HG02885 (cell line): Measurements from ENCODE around the gene RIPOR1.
A peak's percentile ranks its signal among the peaks of the same experiment; 100 is the strongest.
"Not testable (repeated sequence)": the region's sequence is repeated elsewhere in the genome, so short reads cannot be mapped to it uniquely, and the experiment has no call there.

Experiments
- ATAC-seq: cut with Tn5 transposase; IDR thresholded peaks from one replicate; pipeline ENCODE4 v1.9.1; 2021; ENCODE audit warnings: mild to moderate bottlenecking; ENCODE audit not compliant: unreplicated experiment, poor library complexity

The RIPOR1 gene

DNA sequence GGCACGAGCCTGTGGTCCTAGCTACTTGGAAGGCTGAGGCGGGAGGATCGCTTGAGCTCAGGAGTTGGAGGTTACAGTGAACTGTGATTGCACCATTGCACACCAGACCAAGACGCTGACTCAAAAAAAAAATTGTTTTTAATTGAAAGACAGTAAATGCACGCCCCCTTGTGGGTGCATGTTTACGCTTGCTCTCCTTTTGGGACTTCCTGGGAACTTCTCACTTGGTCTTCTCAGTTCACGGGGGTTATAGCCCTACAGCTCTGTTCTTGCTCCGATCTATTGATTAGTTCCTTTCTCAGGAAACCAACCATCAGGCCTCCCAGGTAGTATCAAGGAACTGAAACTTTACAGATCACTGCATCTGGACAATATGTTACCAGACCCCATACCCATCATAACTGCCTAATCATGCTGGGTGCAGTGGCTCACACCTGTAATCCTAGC lies 14.2 kb upstream of the RIPOR1 start:
- ATAC-seq, result peak; percentile 41

DNA sequence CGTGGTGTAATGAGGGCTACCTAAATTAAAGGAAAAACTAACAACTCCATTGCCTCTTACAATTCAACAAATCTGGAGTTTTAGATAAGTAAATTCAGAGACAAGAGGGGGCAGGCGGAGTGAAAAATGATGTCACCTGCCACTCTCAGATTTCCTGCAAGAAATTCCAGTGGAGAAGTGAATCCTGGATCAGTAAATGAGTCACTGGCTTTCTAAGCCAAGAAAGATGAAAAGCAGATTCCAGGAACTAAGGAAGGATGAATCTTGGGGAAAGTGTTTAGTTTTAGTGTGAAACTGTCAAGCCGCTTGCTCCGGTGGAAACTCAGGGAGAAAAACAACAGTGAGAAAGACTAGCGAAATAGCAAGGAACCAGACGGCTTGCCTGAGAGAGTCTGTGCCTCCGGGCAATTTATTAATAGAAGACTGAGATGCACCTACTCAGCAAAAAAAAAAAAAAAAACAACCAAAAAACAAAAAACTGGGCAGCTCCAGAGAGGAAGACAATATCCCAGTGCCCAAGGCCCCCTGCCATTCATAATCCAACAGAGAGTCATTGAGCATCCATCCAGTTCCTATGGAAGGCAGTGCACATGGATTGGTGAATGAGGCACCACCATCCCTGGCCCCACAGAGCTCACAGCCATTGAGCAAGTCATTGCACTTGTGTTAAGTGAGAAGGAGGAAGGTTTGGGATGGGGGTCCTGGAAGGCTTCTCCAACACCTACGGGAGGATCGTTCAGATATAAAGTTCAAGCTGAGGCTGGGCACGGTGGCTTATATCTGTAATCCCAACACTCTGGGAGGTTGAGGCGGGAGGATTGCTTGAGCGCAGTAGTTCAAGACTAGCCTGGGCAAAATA lies 12.1 kb upstream of the RIPOR1 start:
- no peak for ATAC-seq

DNA sequence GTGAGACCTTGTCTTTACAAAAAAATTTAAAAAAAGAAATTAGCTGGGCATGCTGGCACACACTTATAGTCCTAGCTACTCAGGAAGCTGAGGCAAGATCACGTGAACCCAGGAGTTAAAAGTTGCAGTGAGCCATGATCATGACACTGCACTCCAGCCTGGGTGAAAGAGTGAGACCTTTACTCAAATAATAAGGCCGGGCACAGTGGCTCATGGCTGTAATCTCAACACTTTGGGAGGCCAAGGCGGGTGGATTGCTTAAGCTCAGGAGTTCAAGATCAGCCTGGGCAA lies 11.5 kb upstream of the RIPOR1 start:
- ATAC-seq, result no peak

DNA sequence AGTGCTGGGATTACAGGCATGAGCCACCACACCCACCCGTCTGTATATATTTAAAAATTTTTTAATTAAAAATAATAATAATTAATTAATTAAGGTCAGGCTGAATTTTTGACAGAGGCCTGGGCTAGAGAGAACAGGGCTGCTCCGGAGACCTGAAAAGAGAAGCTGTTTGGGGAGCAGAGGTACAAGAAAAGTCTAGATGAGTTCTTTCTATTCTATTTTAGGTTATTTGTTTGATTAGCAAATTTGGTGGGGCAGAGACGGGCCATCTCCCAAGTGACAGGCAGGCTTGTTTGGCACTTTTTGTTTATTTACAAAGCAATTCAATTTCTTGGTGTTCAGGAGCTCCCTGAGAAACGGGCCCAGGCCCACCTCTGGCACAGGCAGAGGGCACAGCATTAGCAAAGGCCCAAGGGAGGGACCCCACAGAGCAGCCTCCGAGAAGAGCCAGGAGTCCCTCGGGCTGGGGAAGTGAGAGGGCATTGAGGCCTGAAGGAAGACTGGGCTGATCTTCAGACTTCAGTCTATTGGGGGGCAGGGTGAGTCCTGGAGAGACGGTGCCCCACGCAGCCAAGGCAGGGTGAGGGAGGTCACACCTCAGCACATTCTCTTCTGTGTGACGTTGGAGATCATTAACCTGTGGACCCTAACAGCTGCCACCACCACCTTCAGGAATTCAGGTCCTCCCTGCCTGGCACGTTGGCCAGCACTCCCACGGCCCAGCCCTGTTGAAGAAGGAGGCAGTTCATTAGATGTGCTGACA lies 10.8 kb upstream of the RIPOR1 start:
- ATAC-seq, result peak; percentile 50

DNA sequence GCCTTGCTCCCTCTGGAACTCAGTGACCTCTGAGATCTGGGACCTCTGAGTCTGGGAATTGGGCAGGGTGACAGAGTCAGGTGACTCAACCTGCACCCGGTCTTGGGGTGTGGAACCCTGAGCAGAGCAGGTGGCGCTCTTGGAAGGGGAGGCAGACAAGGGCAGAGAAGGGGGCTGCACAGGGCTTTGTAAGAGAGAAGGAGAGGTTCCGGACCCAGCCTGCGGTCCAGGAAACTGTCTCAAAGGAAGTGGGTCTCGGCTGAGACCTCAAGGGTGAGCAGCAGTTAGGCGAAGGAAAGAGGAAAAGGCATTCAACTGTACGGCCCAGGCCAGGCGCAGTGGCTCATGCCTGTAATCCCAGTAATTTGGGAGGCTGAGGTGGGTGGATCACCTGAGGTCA lies 10.0 kb upstream of the RIPOR1 start:
- no peak for ATAC-seq

DNA sequence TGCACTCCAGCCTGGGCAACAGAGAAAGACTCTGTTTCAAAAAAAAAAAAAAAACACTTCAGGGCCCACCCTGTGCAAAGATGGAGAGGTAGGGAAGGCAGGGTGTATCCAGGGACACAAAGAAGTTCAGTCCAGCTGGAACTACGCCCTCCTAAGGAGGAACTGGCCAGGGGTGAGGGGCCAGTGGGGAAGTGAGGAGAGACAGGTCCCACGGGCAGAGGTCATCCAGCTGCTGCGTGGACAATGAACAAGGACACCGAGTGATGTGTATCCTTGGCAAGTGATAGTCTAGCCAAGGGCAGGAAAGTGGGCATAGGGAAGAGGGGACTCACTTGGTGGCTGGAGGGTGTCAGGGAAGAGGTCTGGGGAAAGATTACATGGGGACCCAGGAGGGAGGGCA lies 9.4 kb upstream of the RIPOR1 start:
- no peak for ATAC-seq

DNA sequence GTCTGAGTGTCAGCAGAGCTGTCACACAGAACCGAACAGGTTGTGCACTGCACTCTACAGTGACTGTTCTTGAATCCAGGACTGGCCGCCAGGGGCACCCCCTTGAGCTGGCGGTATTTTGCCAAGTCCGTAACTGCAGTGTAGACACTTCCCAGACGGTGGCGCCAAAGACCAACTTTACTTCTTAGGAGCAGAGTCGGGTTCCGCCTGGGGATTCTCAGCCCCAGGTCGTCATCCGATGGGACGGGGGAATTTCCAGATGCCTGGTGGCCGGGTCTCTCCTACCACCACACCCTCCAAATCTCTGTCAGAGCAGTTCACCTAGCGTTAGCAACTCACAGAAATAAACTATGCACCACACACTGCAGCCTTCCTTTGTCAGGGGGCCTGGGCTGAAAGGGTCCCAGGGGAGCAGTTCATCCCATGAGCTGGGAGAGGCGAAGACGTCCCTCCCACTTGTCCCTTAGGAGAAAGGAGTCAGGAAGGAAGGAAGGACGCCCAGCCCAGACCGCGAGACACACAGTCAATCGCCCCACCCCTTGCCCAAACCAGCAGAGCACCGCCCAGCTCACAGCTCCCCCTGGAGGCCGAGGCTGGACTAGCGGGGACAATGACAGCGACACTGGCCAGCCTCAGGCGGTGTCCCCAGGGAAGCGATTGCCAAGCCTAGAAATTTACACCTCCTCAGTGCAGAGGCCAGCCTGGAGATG lies 7.4 kb upstream of the RIPOR1 start:
- ATAC-seq, result peak; percentile 73

DNA sequence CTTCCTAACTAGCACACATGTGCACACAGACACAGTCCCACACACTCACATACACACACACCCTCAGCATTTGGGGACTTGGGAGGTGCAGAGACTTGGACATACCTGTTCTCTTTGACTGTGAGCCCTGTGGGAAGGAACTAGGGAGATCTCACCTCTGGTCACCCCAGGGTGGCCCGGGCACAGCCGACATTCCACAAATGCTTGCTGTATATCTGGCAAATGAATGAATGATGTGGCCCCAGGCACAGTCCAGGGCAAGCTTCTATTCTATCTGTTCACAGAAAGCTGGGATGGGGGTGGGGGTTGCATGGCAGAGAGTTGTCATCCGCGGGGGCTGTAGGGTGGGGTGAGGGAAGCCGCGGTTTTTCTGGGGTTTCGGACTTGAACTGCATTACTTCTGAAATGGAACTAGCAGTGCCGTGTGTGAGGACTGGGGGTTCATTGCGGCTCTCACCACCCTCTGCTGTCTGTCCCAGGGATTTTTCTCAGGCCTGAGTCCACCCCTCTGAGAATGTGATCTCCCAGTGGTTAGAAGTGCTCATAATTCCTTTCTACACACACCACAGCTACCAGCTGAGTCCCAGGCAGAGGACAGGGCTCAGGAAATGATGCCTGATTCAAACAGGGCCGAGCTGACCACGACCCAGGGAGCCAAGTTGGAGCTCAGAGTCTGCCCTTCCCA lies 3.3 kb upstream of the RIPOR1 start:
- ATAC-seq, result no peak

DNA sequence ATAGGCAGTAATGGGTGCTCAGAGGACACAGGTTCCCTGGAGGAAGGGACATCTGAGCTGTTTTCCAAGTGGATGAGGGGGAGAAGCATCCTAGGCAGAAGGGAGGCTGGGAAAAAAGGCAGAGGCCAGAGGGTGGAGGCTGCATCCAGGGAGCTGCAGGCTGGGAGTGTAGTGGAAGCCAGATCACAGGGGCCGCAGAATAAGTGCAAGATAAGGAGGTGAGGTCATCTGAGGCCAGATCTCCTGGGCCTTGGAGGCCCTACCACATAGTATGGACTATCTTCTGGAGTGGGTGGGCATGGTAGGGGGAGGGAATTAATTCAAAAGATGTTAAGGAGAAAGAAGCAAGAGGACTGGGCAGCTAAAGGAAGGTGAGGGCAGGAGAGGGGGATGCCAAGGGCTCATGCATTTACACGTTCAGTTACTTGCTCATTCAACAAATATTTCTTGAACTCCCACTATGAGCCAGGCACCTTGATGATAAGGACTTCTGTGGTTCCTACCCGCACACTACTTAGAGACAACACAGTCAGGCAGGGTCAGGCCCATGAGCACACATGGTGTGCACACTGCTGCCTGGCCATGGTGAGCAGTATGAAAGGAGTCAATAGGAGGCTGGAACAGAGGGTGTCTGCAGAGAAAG lies 2.4 kb upstream of the RIPOR1 start:
- ATAC-seq, result no peak

DNA sequence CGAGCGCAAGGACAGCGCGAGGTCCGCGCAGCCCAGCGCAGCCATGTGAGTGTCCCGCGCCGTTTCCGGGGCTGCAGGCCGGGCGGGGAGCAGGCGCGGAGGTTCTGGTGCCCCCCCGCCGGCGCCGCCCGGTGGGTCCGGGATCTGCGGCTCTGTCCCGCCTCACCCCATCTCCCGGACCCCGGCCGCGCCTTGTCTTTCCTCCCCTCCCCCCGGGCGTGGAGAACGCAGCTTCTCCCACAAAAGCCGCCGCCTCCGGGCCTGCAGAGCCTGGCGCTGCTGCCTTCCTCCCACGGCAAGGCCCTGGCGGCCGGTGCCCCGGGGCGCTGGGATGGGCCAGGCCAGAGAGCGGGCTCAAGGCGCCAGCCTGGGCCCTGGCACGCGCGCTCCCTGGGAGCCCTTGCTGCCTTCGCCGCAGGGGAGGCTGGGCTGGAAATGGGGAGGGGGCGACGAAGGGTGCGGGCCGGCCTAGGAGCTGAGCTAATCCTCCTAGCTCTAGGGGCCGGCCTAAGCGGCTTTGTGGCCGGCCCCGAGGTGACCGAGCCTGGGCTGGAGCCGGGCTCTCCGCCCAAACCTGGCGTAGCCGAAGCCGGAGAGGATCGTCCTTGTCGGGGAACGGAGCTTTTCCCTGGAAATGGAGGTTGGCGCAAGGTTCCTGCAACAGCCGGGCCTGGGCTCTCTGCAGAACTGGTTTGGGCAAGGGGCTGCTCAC lies 397 bp downstream of the RIPOR1 start:
- ATAC-seq, result peak; percentile 21

DNA sequence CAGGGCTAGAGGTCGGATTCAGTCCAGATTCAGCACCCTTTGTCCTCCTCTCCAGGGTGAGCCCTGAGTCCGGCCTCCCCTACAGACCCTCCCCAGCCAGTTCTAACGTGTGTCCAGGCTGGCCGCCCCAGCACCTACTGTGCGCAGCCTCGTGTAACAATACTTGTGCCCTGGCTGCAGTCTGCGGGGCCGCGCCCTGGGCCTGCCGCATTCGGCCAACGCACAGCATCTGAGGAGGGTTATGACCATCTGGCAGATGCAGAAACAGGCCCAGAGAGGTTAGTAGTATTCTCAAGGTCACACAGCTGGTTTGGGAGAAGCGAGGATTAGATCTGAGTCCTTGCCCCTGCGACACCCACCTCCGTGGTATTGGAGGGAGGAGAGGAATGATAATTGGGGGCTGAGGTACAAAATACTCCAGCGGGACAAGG lies 968 bp downstream of the RIPOR1 start:
- ATAC-seq, result no peak

DNA sequence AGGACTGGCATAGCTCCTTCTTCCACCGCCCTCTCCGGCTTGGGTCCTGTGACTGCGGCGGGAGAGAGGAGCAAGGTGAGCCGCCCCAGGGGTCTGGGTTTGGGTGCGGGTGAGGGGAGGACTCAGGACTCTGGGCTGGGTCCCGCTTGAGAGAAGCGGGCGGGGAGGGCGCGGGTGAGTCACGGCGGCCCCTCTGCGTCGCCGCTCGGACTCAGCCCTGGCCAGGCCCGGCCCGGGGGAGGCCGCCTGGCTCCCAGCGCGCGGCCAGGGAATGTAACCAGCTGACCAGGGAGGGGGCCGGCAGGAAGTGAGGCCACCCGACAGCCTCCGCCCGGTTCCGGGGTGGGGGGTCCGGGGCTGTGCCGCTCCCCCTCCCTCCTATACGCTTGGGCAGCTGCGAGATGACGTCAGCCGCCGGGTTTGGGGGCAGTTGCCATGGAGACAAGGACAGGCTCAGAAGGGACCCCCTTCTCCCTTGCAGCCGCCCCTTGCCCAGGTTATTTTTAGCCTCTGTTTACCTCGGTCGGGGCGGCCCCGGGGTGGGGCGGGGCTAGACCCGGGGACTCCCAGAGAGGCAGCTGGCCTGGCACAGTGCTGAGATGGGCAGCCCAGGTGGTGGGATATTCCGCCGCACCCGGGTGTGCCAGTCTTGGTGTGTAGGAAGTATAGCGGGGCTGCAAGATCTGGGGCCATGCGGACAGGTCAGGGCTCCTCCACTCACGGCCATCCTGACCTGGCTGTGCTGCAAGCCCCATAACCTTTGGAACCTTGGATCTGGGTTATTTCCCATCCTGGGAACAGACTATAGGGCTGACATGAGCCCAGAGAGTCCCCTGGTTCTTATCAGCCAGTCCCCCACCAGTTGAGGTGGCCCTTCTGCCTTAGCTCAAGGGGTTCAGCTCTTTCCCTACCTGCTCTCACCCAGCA lies 1.6 kb downstream of the RIPOR1 start:
- peak; percentile 34 for ATAC-seq

DNA sequence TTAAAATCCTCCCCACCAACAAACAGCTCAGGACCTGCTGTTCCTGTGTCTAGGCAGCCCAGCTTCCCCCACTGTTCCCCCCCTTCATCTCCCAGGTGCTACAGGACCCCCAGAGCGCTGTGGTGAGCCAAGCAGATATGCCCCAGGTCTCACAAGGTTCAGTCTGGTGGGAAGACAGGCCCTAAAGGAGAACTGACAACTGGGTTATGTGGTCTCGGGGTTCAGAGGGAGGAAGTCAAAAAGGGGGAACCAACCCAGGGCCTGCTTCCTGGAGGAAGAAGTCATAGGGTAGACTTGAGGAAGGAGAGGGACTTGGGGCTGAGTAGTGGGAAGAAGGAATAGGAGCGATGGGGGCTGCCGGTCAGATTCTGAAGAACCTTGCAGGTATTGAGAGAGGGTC lies 2.6 kb downstream of the RIPOR1 start:
- ATAC-seq, result no peak

DNA sequence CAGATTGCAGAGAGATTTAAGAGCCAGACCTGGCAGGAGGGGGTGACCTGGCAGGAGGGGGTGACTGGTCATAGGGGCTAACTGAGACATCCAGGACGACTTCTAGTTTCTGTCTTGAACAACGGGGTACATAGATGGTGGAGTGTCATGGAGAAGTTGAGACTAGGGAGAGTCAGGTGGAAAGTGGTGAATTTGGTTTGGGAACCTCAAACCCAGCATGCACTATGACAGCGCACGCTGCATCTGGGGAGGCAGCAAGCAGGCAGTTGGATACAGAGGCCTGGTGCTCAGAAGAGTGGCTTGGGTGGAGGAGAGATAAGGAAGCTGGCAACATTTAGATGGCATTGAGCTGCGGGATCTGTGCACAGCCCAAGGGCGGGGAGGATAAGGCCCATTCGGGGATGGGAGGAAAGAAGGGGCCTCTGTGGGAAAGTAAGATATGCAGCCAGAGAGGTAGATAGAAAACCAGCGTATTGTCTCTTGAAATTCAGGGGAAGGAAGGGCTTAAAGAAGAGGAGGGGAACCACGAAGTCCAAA lies 4.5 kb downstream of the RIPOR1 start:
- ATAC-seq, result no peak

DNA sequence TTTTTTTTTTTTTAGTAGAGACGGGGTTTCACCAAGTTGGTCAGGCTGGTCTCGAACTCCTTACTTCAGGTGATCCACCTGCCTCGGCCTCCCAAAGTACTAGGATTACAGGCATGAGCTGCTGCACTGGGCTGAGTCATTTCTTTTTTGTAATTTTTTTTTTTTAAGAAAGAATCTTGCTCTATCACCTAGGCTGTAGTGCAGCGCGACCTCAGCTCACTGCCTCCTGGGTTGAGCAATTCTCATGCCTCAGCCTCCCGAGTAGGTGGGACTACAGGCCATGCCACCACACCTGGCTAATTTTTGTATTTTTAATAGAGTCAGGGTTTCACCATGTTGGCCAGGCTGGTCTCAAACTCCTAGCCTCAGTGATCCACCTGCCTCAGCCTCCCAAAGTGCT lies 5.4 kb downstream of the RIPOR1 start:
- not testable (repeated sequence) for ATAC-seq

DNA sequence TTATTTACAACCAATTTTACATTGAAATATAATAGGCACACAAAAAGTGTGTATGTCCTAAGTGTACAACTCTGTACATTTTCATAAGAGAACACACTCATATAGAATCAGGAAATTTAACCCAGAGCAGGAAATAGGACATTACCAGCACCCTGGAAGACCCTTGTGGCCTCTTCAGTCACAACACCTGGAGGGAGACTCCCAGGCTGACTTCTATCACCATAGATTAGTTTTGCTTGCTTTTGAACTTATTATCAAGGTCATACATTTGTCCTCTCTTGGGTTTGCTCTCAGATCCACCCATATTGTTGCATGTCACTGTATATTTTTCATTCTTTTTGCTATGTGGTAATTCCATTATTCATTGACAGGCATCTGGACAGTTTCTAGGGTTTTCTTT lies 5.8 kb downstream of the RIPOR1 start:
- no peak for ATAC-seq

DNA sequence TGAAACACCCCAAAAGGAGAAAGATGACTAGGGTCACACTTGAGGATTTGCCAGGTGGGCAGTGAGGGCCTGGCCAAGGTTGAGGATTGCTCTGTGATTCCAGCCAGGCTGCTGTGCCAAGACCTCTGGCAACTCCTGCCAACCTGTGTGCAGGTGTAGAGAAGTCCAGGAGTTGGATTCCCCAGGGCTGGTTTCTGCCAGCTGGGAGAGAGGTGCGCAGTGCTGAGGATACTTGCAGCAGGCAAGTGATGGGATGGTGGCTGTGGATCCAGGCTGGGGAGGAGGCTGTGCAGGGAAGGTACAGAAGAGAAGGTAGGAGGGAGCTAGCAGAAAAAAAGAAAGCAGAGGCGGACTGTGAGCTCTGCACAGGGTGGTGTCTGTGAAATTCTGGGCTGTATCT lies 6.6 kb downstream of the RIPOR1 start:
- no peak for ATAC-seq

DNA sequence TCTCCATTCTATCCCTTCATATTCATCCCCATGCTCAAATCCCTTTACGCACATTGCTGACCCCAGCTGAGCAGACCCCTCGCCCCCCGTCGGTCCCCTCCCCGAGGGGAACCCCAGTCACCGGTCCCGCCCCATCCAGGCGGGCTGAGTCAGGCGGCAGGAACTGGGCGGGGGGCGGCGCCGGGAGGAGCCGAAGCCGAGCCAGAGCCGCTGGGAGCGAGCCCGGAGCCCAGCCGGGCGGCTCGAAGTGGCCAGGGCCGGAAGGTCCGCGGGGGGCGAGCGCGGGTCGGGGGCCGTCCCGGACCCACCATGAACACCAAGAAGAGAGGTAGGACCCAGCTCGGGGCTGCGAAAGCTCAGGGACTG lies 8.6 kb downstream of the RIPOR1 start:
- ATAC-seq, result peak; percentile 43
